ENCODE results near the gene DOCK1. TPM values are rescaled to one million over a fixed set of nuclear protein-coding genes. Genes with fewer than 3 reads are reported as not detected.

DOCK1 gene
- total RNA-seq, 4 donors from 2014 or later = 50.8 to 59.0 (median 53.6) TPM

- ATAC-seq = no peak
- peaks cover 0 to 61% of the 10 kb centered on the region in 2 donors for H3K36me3 ChIP-seq
- H3K4me3 ChIP-seq = no peak overlapping the region
- TF ChIP-seq POLR2A (IDR thresholded peaks at IDR 0.05) = no peak
- no peak for TF ChIP-seq EP300 (IDR thresholded peaks at IDR 0.05)
- no peak for TF ChIP-seq POLR2AphosphoS5 (IDR thresholded peaks at IDR 0.05)
- TF ChIP-seq, protein P1, sequence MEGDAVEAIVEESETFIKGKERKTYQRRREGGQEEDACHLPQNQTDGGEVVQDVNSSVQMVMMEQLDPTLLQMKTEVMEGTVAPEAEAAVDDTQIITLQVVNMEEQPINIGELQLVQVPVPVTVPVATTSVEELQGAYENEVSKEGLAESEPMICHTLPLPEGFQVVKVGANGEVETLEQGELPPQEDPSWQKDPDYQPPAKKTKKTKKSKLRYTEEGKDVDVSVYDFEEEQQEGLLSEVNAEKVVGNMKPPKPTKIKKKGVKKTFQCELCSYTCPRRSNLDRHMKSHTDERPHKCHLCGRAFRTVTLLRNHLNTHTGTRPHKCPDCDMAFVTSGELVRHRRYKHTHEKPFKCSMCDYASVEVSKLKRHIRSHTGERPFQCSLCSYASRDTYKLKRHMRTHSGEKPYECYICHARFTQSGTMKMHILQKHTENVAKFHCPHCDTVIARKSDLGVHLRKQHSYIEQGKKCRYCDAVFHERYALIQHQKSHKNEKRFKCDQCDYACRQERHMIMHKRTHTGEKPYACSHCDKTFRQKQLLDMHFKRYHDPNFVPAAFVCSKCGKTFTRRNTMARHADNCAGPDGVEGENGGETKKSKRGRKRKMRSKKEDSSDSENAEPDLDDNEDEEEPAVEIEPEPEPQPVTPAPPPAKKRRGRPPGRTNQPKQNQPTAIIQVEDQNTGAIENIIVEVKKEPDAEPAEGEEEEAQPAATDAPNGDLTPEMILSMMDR (IDR thresholded peaks at IDR 0.05) = no peak
- no peaks in the 10 kb centered on the region for H3K9me3 ChIP-seq
- 100% methylated on average over 1 of the region's 1 CpG for WGBS, 2 donors (ENCODE audit: low coverage in 1 of 2)
- no peaks in the 10 kb centered on the region for H3K4me1 ChIP-seq
- H3K27me3 ChIP-seq = no peaks in the 10 kb centered on the region
- H3K27ac ChIP-seq = no peak overlapping the region
These were observed 209.9 kb downstream of the DOCK1 start for GRCh38 chr10:127115100-127115499.

- Histone ChIP-seq H3K4me1 (no peaks in the 10 kb centered on the region), H3K27ac (no peak overlapping the region), H3K27me3 (no peaks in the 10 kb centered on the region), H3K4me3 (no peak overlapping the region), H3K9me3 (no peaks in the 10 kb centered on the region), H3K36me3 (peaks cover 0 to 45% of the 10 kb centered on the region in 2 donors)
- TF ChIP-seq POLR2A (IDR thresholded peaks at IDR 0.05) (no peak), EP300 (IDR thresholded peaks at IDR 0.05) (no peak)
- WGBS, 2 donors (ENCODE audit: low coverage in 1 of 2) = 29 to 60% methylated on average over 4 of the region's 4 CpGs
- ATAC-seq = no peak
These were observed 211.9 kb downstream of the DOCK1 start for GRCh38 chr10:127117125-127117524.

DNA sequence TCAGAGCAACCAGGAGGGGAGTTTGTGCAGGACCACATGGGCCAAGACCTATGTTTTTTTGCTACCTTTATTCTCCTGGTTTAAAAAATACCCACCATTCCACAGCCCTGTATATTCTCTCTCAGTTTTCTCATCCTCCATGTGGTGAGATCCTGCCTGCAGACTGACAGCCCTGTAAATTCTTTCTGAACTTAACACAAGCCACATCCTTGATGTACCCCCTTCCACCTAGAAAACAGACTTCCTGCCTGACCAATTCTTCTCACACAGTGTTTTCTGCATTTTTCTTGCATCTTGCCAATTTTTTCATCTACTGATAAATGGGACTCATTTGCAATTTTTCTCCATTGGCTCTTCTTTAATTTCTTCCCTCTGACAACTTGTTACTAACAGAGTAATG lies 212.8 kb downstream of the DOCK1 start:
- no peak for ATAC-seq
- H3K27me3 ChIP-seq = no peaks in the 10 kb centered on the region
- TF ChIP-seq, protein P1 (IDR thresholded peaks at IDR 0.05) = no peak
- TF ChIP-seq POLR2AphosphoS5 (IDR thresholded peaks at IDR 0.05) (no peak), EP300 (IDR thresholded peaks at IDR 0.05) (no peak), POLR2A (IDR thresholded peaks at IDR 0.05) (no peak)
- no peak overlapping the region for H3K27ac ChIP-seq
- H3K4me1 ChIP-seq = no peaks in the 10 kb centered on the region
- H3K36me3 ChIP-seq = peaks cover 0 to 41% of the 10 kb centered on the region in 2 donors
- H3K9me3 ChIP-seq = no peaks in the 10 kb centered on the region
- H3K4me3 ChIP-seq = no peak overlapping the region

GRCh38 chr10:127119936-127120335 lies 214.7 kb downstream of the DOCK1 start:
- no peak overlapping the region for H3K27ac ChIP-seq
- TF ChIP-seq, protein P1 (IDR thresholded peaks at IDR 0.05) = no peak
- no peak for TF ChIP-seq POLR2A (IDR thresholded peaks at IDR 0.05)
- ATAC-seq = no peak
- no peak overlapping the region for H3K4me3 ChIP-seq
- H3K9me3 ChIP-seq = no peaks in the 10 kb centered on the region
- peaks cover 0 to 26% of the 10 kb centered on the region in 2 donors for H3K36me3 ChIP-seq
- H3K4me1 ChIP-seq = no peaks in the 10 kb centered on the region
- H3K27me3 ChIP-seq = no peaks in the 10 kb centered on the region
- WGBS, 2 donors (ENCODE audit: low coverage in 1 of 2) = 82 to 83% methylated on average over 6 of the region's 8 CpGs

DNA sequence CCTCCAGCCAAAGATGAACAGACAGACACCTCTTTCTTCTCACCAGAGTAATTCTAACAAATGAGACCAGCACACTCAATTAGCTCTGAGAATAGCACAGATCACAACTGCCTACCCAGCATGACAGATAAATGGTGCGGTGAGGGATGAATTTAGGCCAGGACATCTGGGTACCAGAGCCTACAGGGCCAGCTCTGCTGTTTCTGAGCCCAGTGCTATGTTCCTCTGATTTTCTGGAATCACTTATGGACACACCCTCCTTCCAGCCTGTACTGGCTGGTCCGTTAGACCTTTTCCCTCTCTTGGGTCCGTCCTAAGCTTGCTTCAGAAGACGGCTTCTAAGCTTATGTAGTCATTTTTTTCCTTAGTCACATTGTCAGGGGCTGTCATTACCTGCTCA lies 217.6 kb downstream of the DOCK1 start:
- ATAC-seq = no peak
- Histone ChIP-seq H3K27me3 (no peaks in the 10 kb centered on the region), H3K9me3 (no peaks in the 10 kb centered on the region), H3K4me3 (no peak overlapping the region), H3K27ac (no peak overlapping the region), H3K36me3 (peaks cover 0 to 52% of the 10 kb centered on the region in 2 donors), H3K4me1 (no peaks in the 10 kb centered on the region)
- WGBS, 2 donors (ENCODE audit: low coverage in 1 of 2) = 57 to 100% methylated on average over 1 to 4 of the region's 4 CpGs
- TF ChIP-seq POLR2A (IDR thresholded peaks at IDR 0.05) (no peak), POLR2AphosphoS5 (IDR thresholded peaks at IDR 0.05) (no peak), EP300 (IDR thresholded peaks at IDR 0.05) (no peak)
- TF ChIP-seq, protein P1 (IDR thresholded peaks at IDR 0.05) = no peak
